ENCODE measurements around the gene POMP. TPM values are rescaled to one million over a fixed set of nuclear protein-coding genes. Genes with fewer than 3 reads are reported as not detected.

Gene POMP
- total RNA-seq, 4 donors from 2014 or later = 24.7 to 56.8 (median 44.0) TPM

DNA sequence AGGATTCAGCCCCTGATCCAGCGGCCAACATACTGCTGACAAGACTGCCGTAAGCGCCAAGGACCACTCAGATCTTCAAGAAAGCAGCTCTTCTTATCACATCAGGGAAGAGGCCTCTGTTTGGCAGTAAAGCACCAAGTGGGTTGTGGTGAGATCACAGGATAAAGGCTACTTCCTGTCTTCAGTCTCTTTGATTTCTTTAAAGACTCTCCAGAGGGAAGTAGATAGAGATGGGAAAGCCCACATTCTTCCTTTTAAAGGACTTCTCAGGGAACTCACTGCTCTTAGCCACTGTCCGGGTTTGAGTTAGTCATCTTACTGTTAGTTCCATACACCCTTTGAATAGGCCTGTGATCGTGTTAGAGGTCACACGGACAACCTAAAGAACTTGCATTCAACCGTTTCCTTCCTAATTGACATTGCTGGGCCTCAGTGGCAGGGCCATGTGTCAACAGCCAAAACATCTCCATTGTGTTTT is 47.2 kb upstream of the POMP start:
- in situ Hi-C loops (cut with MboI; ENCODE audit: low pct_ligation_motif_present in 1 of 4, low pct_unique_long_range_greater_than_20kb in 1 of 4, low sequenced_read_pairs in 3 of 4) = no loop called here
- no peaks in the 10 kb centered on the region for H3K27me3 ChIP-seq
- intact Hi-C loops (cut with DNase I; ENCODE audit: low total_unique reads) = no loop called here
- no peaks in the 10 kb centered on the region for H3K9me3 ChIP-seq
- no peaks in the 10 kb centered on the region for H3K36me3 ChIP-seq
- no peak overlapping the region for H3K27ac ChIP-seq
- TF ChIP-seq POLR2A (IDR thresholded peaks at IDR 0.05) (no peak), POLR2AphosphoS5 (IDR thresholded peaks at IDR 0.05) (no peak), EP300 (IDR thresholded peaks at IDR 0.05; ENCODE audit: low read depth) (no peak)
- TF ChIP-seq, protein P1, sequence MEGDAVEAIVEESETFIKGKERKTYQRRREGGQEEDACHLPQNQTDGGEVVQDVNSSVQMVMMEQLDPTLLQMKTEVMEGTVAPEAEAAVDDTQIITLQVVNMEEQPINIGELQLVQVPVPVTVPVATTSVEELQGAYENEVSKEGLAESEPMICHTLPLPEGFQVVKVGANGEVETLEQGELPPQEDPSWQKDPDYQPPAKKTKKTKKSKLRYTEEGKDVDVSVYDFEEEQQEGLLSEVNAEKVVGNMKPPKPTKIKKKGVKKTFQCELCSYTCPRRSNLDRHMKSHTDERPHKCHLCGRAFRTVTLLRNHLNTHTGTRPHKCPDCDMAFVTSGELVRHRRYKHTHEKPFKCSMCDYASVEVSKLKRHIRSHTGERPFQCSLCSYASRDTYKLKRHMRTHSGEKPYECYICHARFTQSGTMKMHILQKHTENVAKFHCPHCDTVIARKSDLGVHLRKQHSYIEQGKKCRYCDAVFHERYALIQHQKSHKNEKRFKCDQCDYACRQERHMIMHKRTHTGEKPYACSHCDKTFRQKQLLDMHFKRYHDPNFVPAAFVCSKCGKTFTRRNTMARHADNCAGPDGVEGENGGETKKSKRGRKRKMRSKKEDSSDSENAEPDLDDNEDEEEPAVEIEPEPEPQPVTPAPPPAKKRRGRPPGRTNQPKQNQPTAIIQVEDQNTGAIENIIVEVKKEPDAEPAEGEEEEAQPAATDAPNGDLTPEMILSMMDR (IDR thresholded peaks at IDR 0.05) = no peak
- WGBS, 2 donors (ENCODE audit: low coverage in 1 of 2) = 67 to 70% methylated on average over 1 to 7 of the region's 7 CpGs
- no peak overlapping the region for H3K4me3 ChIP-seq
- no peaks in the 10 kb centered on the region for H3K4me1 ChIP-seq
- DNase-seq = no peak

DNA sequence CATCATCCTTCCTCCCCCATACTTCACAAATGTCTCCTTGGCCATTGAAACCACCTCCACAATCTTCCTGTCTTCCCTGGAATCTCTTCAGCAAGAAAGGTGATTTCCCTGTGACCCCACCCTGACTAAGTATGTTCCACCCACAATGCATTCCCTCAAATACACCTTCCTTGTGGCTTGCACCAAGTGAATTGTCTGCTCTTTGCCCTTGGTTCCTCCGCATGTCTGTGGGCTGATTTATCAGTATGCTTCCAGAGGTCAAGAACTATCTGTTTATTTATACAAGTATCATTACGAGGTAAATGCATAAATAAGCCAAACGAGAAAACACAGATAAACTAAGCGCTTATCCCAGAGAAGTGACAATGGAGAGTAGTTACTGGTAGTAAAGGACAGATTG is 45.4 kb upstream of the POMP start:
- Histone ChIP-seq H3K4me3 (no peak overlapping the region), H3K4me1 (no peaks in the 10 kb centered on the region), H3K36me3 (no peaks in the 10 kb centered on the region), H3K27me3 (no peaks in the 10 kb centered on the region), H3K27ac (no peak overlapping the region), H3K9me3 (no peaks in the 10 kb centered on the region)
- in situ Hi-C loops (cut with MboI; ENCODE audit: low pct_ligation_motif_present in 1 of 4, low pct_unique_long_range_greater_than_20kb in 1 of 4, low sequenced_read_pairs in 3 of 4) (no loop called here), intact Hi-C loops (cut with DNase I; ENCODE audit: low total_unique reads) (no loop called here)
- DNase-seq = no peak
- WGBS, 2 donors (ENCODE audit: low coverage in 1 of 2) = 52 to 57% methylated on average over 4 of the region's 4 CpGs
- TF ChIP-seq, protein P1 (IDR thresholded peaks at IDR 0.05) = no peak
- no peak for TF ChIP-seq POLR2A (IDR thresholded peaks at IDR 0.05)
- no peak for TF ChIP-seq POLR2AphosphoS5 (IDR thresholded peaks at IDR 0.05)
- TF ChIP-seq EP300 (IDR thresholded peaks at IDR 0.05; ENCODE audit: low read depth) = no peak

DNA sequence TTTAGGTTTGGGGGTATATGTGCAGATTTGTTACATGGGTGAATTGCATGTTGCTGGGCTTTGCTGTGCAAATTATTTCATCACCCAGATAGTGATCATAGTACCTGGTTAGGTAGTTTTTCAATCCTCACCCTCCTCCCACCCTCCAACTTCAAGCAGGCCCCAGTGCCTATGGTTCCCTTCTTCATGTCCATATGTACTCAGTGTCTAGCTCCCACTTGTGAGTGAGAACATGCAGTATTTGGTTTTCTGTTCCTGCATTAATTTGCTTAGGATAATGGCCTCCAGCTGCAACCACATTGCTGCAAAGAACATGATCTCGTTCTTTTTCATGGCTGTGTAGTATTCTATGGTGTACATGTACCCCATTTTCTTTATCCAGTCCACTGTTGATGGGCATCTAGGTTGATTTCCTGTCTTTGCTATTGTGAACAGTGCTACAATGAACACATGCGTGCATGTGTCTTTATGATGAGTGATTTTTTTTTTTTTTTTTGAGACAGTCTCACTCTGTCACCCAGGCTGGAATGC is 42.9 kb upstream of the POMP start:
- in situ Hi-C loops (cut with MboI; ENCODE audit: low pct_ligation_motif_present in 1 of 4, low pct_unique_long_range_greater_than_20kb in 1 of 4, low sequenced_read_pairs in 3 of 4) = no loop called here

DNA sequence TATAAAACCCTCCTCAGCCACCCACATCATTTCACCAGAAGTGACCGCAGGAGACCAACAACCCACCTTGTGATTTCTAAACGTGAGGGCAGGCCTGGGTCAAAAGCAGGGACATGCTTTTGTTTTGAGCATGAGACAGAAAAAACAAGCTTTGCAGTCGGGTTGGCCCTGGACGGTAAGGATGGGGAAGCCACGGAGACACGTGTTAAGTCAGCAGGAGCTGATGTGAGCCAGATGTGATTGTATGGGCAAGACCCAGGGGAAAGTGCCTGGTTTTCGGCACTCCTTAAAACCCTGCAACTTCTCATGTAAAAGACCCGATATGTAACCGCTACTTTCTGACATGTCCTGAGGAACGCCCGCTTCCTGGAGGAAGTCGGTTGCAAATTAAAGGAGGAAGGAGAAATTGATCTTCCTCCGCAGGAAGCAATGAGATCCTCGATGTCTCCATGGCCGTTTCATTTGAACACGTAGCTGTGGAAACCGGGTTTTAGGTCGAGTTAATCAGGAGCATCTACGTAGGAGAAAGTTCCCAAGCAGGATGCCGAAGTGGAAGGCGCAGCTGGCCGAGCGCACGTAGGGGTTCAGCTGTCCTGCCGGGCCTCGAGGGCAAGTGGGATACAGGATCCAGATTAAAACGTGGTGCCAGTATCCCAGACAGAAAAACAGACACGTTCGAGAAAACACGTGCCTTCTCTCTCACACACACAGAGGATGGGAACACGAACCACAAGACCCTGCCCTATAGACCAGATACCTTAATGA is 40.5 kb upstream of the POMP start:
- no peak for DNase-seq
- Histone ChIP-seq H3K4me1 (no peaks in the 10 kb centered on the region), H3K9me3 (no peaks in the 10 kb centered on the region), H3K4me3 (no peak overlapping the region), H3K36me3 (no peaks in the 10 kb centered on the region), H3K27ac (no peak overlapping the region), H3K27me3 (no peaks in the 10 kb centered on the region)
- WGBS, 2 donors (ENCODE audit: low coverage in 1 of 2) = 65 to 83% methylated on average over 11 to 31 of the region's 31 CpGs
- in situ Hi-C loops (cut with MboI; ENCODE audit: low pct_ligation_motif_present in 1 of 4, low pct_unique_long_range_greater_than_20kb in 1 of 4, low sequenced_read_pairs in 3 of 4) (no loop called here), intact Hi-C loops (cut with DNase I; ENCODE audit: low total_unique reads) (no loop called here)
- TF ChIP-seq POLR2AphosphoS5 (IDR thresholded peaks at IDR 0.05) (no peak), EP300 (IDR thresholded peaks at IDR 0.05; ENCODE audit: low read depth) (no peak), POLR2A (IDR thresholded peaks at IDR 0.05) (no peak)
- TF ChIP-seq, protein P1 (IDR thresholded peaks at IDR 0.05) = no peak

More for the DNA sequence above, 42.9 kb upstream of the POMP start:
- Histone ChIP-seq H3K27ac (no peak overlapping the region), H3K4me3 (no peak overlapping the region), H3K4me1 (no peaks in the 10 kb centered on the region), H3K36me3 (no peaks in the 10 kb centered on the region), H3K9me3 (no peaks in the 10 kb centered on the region), H3K27me3 (no peaks in the 10 kb centered on the region)
- intact Hi-C loops (cut with DNase I; ENCODE audit: low total_unique reads) = no loop called here
- WGBS, 2 donors (ENCODE audit: low coverage in 1 of 2) = 90 to 100% methylated on average over 2 of the region's 2 CpGs
- TF ChIP-seq, protein P1 (IDR thresholded peaks at IDR 0.05) = no peak
- TF ChIP-seq EP300 (IDR thresholded peaks at IDR 0.05; ENCODE audit: low read depth) = no peak
- TF ChIP-seq POLR2A (IDR thresholded peaks at IDR 0.05) = no peak
- no peak for TF ChIP-seq POLR2AphosphoS5 (IDR thresholded peaks at IDR 0.05)
- DNase-seq = no peak
